Measurements from ENCODE around the gene MMP8.
A peak's percentile ranks its signal among the peaks of the same experiment; 100 is the strongest.
"Not testable (repeated sequence)": the region's sequence is repeated elsewhere in the genome, so short reads cannot be mapped to it uniquely, and the experiment has no call there.

The MMP8 gene

GRCh38 chr11:102757823-102758549, 33.2 kb upstream of the MMP8 start:
- DNase-seq (ENCODE audit: low spot score) (no peak), ATAC-seq (ENCODE audit: low read depth) (peak; percentile 17; the same call in 1 of the 3 replicates)
- no peaks in the 10 kb centered on the region for H3K36me3 ChIP-seq (ENCODE audit: low read depth)
- H3K4me3 ChIP-seq (ENCODE audit: severe bottlenecking) = no peak overlapping the region
- H3K27ac ChIP-seq (ENCODE audit: poor library complexity, severe bottlenecking) = no peak overlapping the region
- H3K4me1 ChIP-seq (ENCODE audit: insufficient read depth, poor library complexity, severe bottlenecking) = peaks cover 40% of the 10 kb centered on the region
- H3K9me3 ChIP-seq (ENCODE audit: severe bottlenecking) = no peaks in the 10 kb centered on the region
- no peaks in the 10 kb centered on the region for H3K27me3 ChIP-seq (ENCODE audit: insufficient read depth, poor library complexity, severe bottlenecking)
- TF ChIP-seq CTCF (IDR thresholded peaks at IDR 0.05; ENCODE audit: poor library complexity, severe bottlenecking) = no peak

- ATAC-seq (ENCODE audit: low read depth) (peak; percentile 23; the same call in 1 of the 3 replicates), DNase-seq (ENCODE audit: low spot score) (no peak)
- Histone ChIP-seq H3K4me1 (ENCODE audit: insufficient read depth, poor library complexity, severe bottlenecking) (peaks cover 12% of the 10 kb centered on the region), H3K4me3 (ENCODE audit: severe bottlenecking) (no peak overlapping the region), H3K9me3 (ENCODE audit: severe bottlenecking) (no peaks in the 10 kb centered on the region), H3K36me3 (ENCODE audit: low read depth) (no peaks in the 10 kb centered on the region), H3K27me3 (ENCODE audit: insufficient read depth, poor library complexity, severe bottlenecking) (no peaks in the 10 kb centered on the region), H3K27ac (ENCODE audit: poor library complexity, severe bottlenecking) (no peak overlapping the region)
- TF ChIP-seq CTCF (IDR thresholded peaks at IDR 0.05; ENCODE audit: poor library complexity, severe bottlenecking) = no peak
These were observed 28.5 kb upstream of the MMP8 start for GRCh38 chr11:102753267-102753666.

GRCh38 chr11:102751673-102752072, 26.9 kb upstream of the MMP8 start:
- no peak overlapping the region for H3K27ac ChIP-seq (ENCODE audit: poor library complexity, severe bottlenecking)
- TF ChIP-seq CTCF (IDR thresholded peaks at IDR 0.05; ENCODE audit: poor library complexity, severe bottlenecking) = no peak
- no peaks in the 10 kb centered on the region for H3K27me3 ChIP-seq (ENCODE audit: insufficient read depth, poor library complexity, severe bottlenecking)
- H3K36me3 ChIP-seq (ENCODE audit: low read depth) = no peaks in the 10 kb centered on the region
- H3K9me3 ChIP-seq (ENCODE audit: severe bottlenecking) = no peaks in the 10 kb centered on the region
- peaks cover 7% of the 10 kb centered on the region for H3K4me1 ChIP-seq (ENCODE audit: insufficient read depth, poor library complexity, severe bottlenecking)
- no peak for DNase-seq (ENCODE audit: low spot score)
- H3K4me3 ChIP-seq (ENCODE audit: severe bottlenecking) = no peak overlapping the region
- no peak for ATAC-seq (ENCODE audit: low read depth)

GRCh38 chr11:102749101-102749722, 24.5 kb upstream of the MMP8 start:
- no peaks in the 10 kb centered on the region for H3K9me3 ChIP-seq (ENCODE audit: severe bottlenecking)
- H3K4me1 ChIP-seq (ENCODE audit: insufficient read depth, poor library complexity, severe bottlenecking) = peaks cover 7% of the 10 kb centered on the region
- no peak for DNase-seq (ENCODE audit: low spot score)
- no peak for TF ChIP-seq CTCF (IDR thresholded peaks at IDR 0.05; ENCODE audit: poor library complexity, severe bottlenecking)
- ATAC-seq (ENCODE audit: low read depth) = 0 out of 3 replicates have a peak, but pooled peaks have one; percentile 14
- no peak overlapping the region for H3K4me3 ChIP-seq (ENCODE audit: severe bottlenecking)
- no peak overlapping the region for H3K27ac ChIP-seq (ENCODE audit: poor library complexity, severe bottlenecking)
- H3K36me3 ChIP-seq (ENCODE audit: low read depth) = no peaks in the 10 kb centered on the region
- no peaks in the 10 kb centered on the region for H3K27me3 ChIP-seq (ENCODE audit: insufficient read depth, poor library complexity, severe bottlenecking)

GRCh38 chr11:102746746-102747578, 22.2 kb upstream of the MMP8 start:
- H3K27ac ChIP-seq (ENCODE audit: poor library complexity, severe bottlenecking); H3K27me3 ChIP-seq (ENCODE audit: insufficient read depth, poor library complexity, severe bottlenecking); H3K4me3 ChIP-seq (ENCODE audit: severe bottlenecking); DNase-seq (ENCODE audit: low spot score); ATAC-seq (ENCODE audit: low read depth); H3K36me3 ChIP-seq (ENCODE audit: low read depth); H3K9me3 ChIP-seq (ENCODE audit: severe bottlenecking); H3K4me1 ChIP-seq (ENCODE audit: insufficient read depth, poor library complexity, severe bottlenecking): not testable (repeated sequence)

Measured in RWPE2 (cell line).